GM19467 (cell line): Measurements from ENCODE around the gene MLX.
"Not testable (repeated sequence)": the region's sequence is repeated elsewhere in the genome, so short reads cannot be mapped to it uniquely, and the experiment has no call there.

Source experiments
- ATAC-seq: cut with Tn5 transposase; IDR thresholded peaks from one replicate; pipeline ENCODE4 v1.9.1; 2021; ENCODE audit warnings: mild to moderate bottlenecking, moderate library complexity; ENCODE audit not compliant: unreplicated experiment

Gene MLX

DNA sequence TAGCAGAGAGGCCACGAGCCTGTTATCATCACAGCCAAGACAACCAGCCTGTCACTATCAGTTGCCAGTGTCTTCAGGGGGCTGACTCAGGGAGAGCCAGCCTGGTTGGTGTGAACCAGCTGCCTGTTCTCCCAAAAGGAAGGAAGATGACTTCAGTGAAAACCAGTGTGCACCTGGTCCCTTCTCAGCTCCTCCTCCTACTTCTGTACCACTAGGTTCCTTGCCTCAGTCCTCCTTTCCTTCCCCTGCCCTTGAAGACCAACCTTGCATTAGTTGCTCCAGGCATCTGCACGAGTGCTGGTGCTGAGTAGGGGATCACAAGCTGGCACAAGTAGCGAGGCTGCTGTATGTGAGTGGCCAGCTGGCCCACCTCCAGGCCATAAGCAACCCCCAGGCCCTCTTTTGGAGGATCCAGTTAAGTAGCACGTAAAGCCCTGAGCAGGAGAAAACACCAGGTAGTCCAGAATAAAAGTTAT lies 51.1 kb downstream of the MLX start:
- ATAC-seq: no peak

GRCh38 chr17:42618442-42619150 lies 51.7 kb downstream of the MLX start:
- peak; percentile 57 for ATAC-seq

DNA sequence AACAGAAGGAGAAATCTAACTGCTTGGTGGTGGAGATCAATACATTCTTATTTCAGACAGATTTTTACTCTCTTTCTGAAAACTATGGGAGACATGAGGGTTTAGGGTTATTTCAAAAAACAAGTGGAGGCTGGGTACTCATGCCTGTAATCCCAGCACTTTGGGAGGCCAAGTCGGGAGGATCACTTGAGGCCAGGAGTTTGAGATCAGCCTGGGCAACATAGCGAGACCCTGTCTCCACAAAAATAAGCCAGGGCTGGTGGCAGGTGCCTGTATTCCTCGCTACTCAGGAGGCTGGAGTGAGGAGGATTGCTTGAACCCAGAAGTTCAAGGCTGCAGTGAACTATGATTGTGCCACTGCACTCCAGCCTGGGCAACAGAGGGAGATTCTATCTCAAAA lies 55.1 kb downstream of the MLX start:
- not testable (repeated sequence) for ATAC-seq
